HEK293 (cell line): ENCODE data around the gene RPL36.

Experiments used
- CTCF ChIA-PET: fragments of 350-600 bp; formaldehyde crosslinking; extraction: SDS; loops from one replicate; lab custom pipeline; 2021; ENCODE audit warnings: antibody characterized with exemption; lab: Yijun Ruan, JAX
- POLR2A ChIA-PET: fragments of 300-600 bp; formaldehyde crosslinking; extraction: SDS; loops from one replicate; lab custom pipeline; 2020; ENCODE audit warnings: antibody characterized with exemption, inconsistent platforms; lab: Yijun Ruan, JAX
- H3K27ac ChIP-seq: fragments of 200-500 bp; sonication (Bioruptor generic); 2 replicates; pipeline ENCODE4 v1.5.1; 2014; ENCODE audit warnings: low read depth, low read length, control low read depth, inconsistent platforms; ENCODE audit errors: extremely low read depth
- H3K36me3 ChIP-seq, 2 experiments: fragments of 200-500 bp in 1 of 2; sonication (Bioruptor generic) in 1 of 2; 1 replicate in 1 of 2; 2 replicates in 1 of 2; pipeline ENCODE4 v1.5.1; 2014 to 2017; ENCODE audit warnings: inconsistent platforms in 2 of 2, low read length in 2 of 2; ENCODE audit not compliant: control insufficient read depth in 2 of 2, insufficient read depth in 1 of 2
- H3K4me1 ChIP-seq: fragments of 200-500 bp; sonication (Bioruptor generic); 2 replicates; pipeline ENCODE4 v1.5.1; 2014; ENCODE audit warnings: mild to moderate bottlenecking, low read length, inconsistent platforms; ENCODE audit not compliant: control insufficient read depth, insufficient read depth
- H3K4me3 ChIP-seq: 2 replicates; pipeline ENCODE4 v1.5.1; 2011; ENCODE audit warnings: low read depth, mild to moderate bottlenecking, control low read depth, low read length, moderate library complexity
- H3K9me3 ChIP-seq: fragments of 200-500 bp; sonication (Bioruptor generic); 2 replicates; pipeline ENCODE4 v1.5.1; 2014; ENCODE audit warnings: low read depth, low read length, inconsistent platforms; ENCODE audit not compliant: control insufficient read depth, insufficient read depth
- FEZF1 ChIP-seq: fragments of 450-650 bp; formaldehyde crosslinking; IDR thresholded peaks from 2 replicates; pipeline ENCODE4 v1.5.1; 2016; ENCODE audit warnings: missing biosample characterization, missing genetic modification characterization
- HOXC10 ChIP-seq: sonication (generic); formaldehyde crosslinking; IDR thresholded peaks from 2 replicates; pipeline ENCODE4 v1.8.1; 2023; ENCODE audit warnings: mild to moderate bottlenecking, missing genetic modification reagents
- MEIS1 ChIP-seq: sonication (generic); formaldehyde crosslinking; IDR thresholded peaks from 2 replicates; pipeline ENCODE4 v1.8.1; 2022; ENCODE audit warnings: missing genetic modification reagents, mild to moderate bottlenecking, borderline replicate concordance
- SALL2 ChIP-seq: fragments of 450-650 bp; formaldehyde crosslinking; IDR thresholded peaks from 2 replicates; pipeline ENCODE4 v1.5.0; 2017; ENCODE audit warnings: missing biosample characterization, mild to moderate bottlenecking, missing genetic modification characterization, borderline replicate concordance
- SCRT1 ChIP-seq: fragments of 450-650 bp; formaldehyde crosslinking; IDR thresholded peaks from 2 replicates; pipeline ENCODE4 v1.5.1; 2016; ENCODE audit warnings: missing biosample characterization, missing genetic modification characterization, borderline replicate concordance
- ZNF133 ChIP-seq: fragments of 450-650 bp; formaldehyde crosslinking; IDR thresholded peaks from 2 replicates; pipeline ENCODE4 v1.5.1; 2016; ENCODE audit warnings: missing biosample characterization, missing genetic modification characterization
- ZNF169 ChIP-seq: fragments of 450-650 bp; formaldehyde crosslinking; IDR thresholded peaks from 2 replicates; pipeline ENCODE4 v1.5.1; 2016; ENCODE audit warnings: missing biosample characterization, missing genetic modification characterization
- ZNF175 ChIP-seq: fragments of 450-650 bp; formaldehyde crosslinking; IDR thresholded peaks from 2 replicates; pipeline ENCODE4 v1.5.1; 2016; ENCODE audit warnings: missing biosample characterization, missing genetic modification characterization
- ZNF24 ChIP-seq: fragments of 450-650 bp; formaldehyde crosslinking; IDR thresholded peaks from 2 replicates; pipeline ENCODE4 v1.5.1; 2016; ENCODE audit warnings: missing biosample characterization, missing genetic modification characterization
- ZNF302 ChIP-seq: fragments of 450-650 bp; formaldehyde crosslinking; IDR thresholded peaks from 2 replicates; pipeline ENCODE4 v1.5.1; 2016; ENCODE audit warnings: missing biosample characterization, missing genetic modification characterization, low read depth
- ZNF324 ChIP-seq: fragments of 450-650 bp; formaldehyde crosslinking; IDR thresholded peaks from 2 replicates; pipeline ENCODE4 v1.5.1; 2016; ENCODE audit warnings: missing biosample characterization, missing genetic modification characterization
- ZNF394 ChIP-seq: fragments of 450-650 bp; formaldehyde crosslinking; IDR thresholded peaks from 2 replicates; pipeline ENCODE4 v1.5.1; 2016; ENCODE audit warnings: missing biosample characterization, missing genetic modification characterization, mild to moderate bottlenecking, moderate library complexity, borderline replicate concordance
- ZNF404 ChIP-seq: fragments of 450-650 bp; formaldehyde crosslinking; IDR thresholded peaks from 2 replicates; pipeline ENCODE4 v1.5.1; 2017; ENCODE audit warnings: missing biosample characterization, missing genetic modification characterization
- ZNF48 ChIP-seq: fragments of 450-650 bp; formaldehyde crosslinking; IDR thresholded peaks from 2 replicates; pipeline ENCODE4 v1.5.1; 2016; ENCODE audit warnings: missing biosample characterization, missing genetic modification characterization
- ZNF561 ChIP-seq: fragments of 450-650 bp; IDR thresholded peaks from 2 replicates; pipeline ENCODE4 v1.5.1; 2018; ENCODE audit warnings: missing biosample characterization, missing genetic modification characterization, borderline replicate concordance
- ZNF624 ChIP-seq: fragments of 450-650 bp; formaldehyde crosslinking; IDR thresholded peaks from 2 replicates; pipeline ENCODE4 v1.5.1; 2017; ENCODE audit warnings: missing biosample characterization, missing genetic modification characterization
- ZNF658 ChIP-seq: fragments of 450-650 bp; formaldehyde crosslinking; IDR thresholded peaks from 2 replicates; pipeline ENCODE4; 2016; ENCODE audit warnings: missing biosample characterization, missing genetic modification characterization
- ZNF677 ChIP-seq: fragments of 450-650 bp; IDR thresholded peaks from 2 replicates; pipeline ENCODE4 v1.5.0; 2018; ENCODE audit warnings: missing biosample characterization, mild to moderate bottlenecking, missing genetic modification characterization, moderate library complexity
- ZNF837 ChIP-seq: fragments of 450-650 bp; formaldehyde crosslinking; IDR thresholded peaks from 2 replicates; pipeline ENCODE4 v1.5.1; 2016; ENCODE audit warnings: missing biosample characterization, missing genetic modification characterization
- TF ChIP-seq, protein P1 (sequence below): fragments of 450-650 bp; formaldehyde crosslinking; IDR thresholded peaks from 2 replicates; pipeline ENCODE4 v1.5.1; 2016; ENCODE audit warnings: missing biosample characterization, missing genetic modification characterization
- TF ChIP-seq, protein P2 (sequence below): fragments of 450-650 bp; formaldehyde crosslinking; IDR thresholded peaks from 2 replicates; pipeline ENCODE4 v1.5.1; 2016; ENCODE audit warnings: missing biosample characterization, missing genetic modification characterization

Gene RPL36

DNA sequence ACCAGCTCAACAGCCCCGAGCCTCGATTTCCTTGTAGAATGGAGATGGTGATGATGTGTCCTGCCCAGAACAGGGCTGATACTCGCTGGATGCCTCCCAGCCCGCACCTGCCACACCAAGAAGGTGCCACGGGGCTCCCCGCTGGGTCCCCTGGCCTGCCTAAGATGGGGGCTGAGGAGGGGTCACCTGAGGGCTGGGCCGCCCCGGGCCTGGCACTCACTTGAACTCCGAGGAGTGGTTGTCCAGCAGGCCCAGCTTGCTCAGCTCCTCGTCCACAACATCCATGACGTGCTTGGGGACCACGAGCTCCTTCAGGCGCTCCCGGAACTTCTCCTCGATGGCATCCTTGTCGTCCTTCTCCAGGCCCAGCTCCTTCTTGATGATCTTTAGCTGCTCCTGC is 15.5 kb downstream of the RPL36 start:
- ChIA-PET CTCF (interaction anchor here (0.6 to 1.8 kb wide), 3 partner anchors 13 to 69 kb away, joined by 3 to 6 read pairs (median 4); no protein-coding TSS in a partner anchor), POLR2A (interaction anchor here (1.4 kb wide), 1 partner anchor 16 kb away, joined by 7 read pairs; the partner anchor contains the start of gene RPL36)
- no peak overlapping the region for H3K27ac ChIP-seq
- no peak overlapping the region for H3K4me3 ChIP-seq
- no peaks in the 10 kb centered on the region for H3K9me3 ChIP-seq
- H3K4me1 ChIP-seq: no peaks in the 10 kb centered on the region
- TF ChIP-seq ZNF24 (tag by site-specific recombination) (no peak), ZNF324 (tag by site-specific recombination) (no peak), ZNF658 (tag by site-specific recombination) (no peak), ZNF133 (tag by site-specific recombination) (no peak), ZNF561 (tag by site-specific recombination) (no peak), SCRT1 (tag by site-specific recombination) (no peak), HOXC10 (CRISPR knock-in tag) (no peak), ZNF175 (tag by site-specific recombination) (no peak), SALL2 (tag by site-specific recombination) (no peak), ZNF169 (tag by site-specific recombination) (no peak), FEZF1 (tag by site-specific recombination) (no peak), ZNF624 (tag by site-specific recombination) (no peak), ZNF48 (tag by site-specific recombination) (no peak), ZNF394 (no peak)
- TF ChIP-seq, protein P1, sequence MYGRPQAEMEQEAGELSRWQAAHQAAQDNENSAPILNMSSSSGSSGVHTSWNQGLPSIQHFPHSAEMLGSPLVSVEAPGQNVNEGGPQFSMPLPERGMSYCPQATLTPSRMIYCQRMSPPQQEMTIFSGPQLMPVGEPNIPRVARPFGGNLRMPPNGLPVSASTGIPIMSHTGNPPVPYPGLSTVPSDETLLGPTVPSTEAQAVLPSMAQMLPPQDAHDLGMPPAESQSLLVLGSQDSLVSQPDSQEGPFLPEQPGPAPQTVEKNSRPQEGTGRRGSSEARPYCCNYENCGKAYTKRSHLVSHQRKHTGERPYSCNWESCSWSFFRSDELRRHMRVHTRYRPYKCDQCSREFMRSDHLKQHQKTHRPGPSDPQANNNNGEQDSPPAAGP (tag by site-specific recombination): no peak
- peaks cover 31 to 73% of the 10 kb centered on the region in 2 experiments; a peak in 2 of 3 replicates for H3K36me3 ChIP-seq

DNA sequence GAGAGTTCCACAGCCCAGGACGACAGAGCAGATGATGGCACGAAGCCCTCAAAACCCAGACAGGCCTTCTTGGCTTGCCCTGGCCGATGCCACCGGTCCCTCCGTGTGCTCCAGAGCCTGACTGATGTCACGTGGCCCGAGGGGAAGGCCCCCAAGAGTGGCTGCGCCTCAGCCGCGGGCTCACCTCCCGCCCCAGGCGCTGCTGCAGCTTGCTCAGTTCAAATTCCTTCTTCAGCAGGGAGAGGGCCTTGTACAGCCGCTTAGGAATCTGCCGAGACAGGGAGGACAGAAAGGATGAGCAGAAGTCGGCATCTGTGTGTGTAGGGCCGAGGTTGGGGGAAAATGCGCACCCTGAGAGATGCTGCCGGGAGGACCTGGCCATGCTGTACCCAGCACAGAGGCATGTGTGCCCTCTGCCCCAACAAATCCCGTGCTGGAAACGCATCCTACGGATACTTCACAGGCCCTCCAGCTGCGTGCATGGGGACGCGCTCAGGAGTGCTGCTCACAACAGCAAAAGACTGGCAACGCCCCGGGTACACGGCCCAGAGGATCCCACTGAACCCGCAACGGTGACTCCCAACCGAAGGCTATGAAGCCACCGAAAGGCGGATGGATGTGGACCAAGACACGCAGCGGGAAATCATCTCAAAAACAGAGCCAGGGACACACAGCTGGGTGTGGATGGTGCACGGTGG is 16.9 kb downstream of the RPL36 start:
- peaks cover 29 to 79% of the 10 kb centered on the region in 2 experiments; a peak in 2 of 3 replicates for H3K36me3 ChIP-seq

More for the DNA sequence above, 16.9 kb downstream of the RPL36 start:
- TF ChIP-seq ZNF404 (tag by site-specific recombination) (no peak), ZNF24 (tag by site-specific recombination) (no peak), MEIS1 (CRISPR knock-in tag) (no peak), ZNF837 (tag by site-specific recombination) (no peak), ZNF677 (tag by site-specific recombination) (no peak), ZNF302 (tag by site-specific recombination) (no peak)
- TF ChIP-seq, protein P2, sequence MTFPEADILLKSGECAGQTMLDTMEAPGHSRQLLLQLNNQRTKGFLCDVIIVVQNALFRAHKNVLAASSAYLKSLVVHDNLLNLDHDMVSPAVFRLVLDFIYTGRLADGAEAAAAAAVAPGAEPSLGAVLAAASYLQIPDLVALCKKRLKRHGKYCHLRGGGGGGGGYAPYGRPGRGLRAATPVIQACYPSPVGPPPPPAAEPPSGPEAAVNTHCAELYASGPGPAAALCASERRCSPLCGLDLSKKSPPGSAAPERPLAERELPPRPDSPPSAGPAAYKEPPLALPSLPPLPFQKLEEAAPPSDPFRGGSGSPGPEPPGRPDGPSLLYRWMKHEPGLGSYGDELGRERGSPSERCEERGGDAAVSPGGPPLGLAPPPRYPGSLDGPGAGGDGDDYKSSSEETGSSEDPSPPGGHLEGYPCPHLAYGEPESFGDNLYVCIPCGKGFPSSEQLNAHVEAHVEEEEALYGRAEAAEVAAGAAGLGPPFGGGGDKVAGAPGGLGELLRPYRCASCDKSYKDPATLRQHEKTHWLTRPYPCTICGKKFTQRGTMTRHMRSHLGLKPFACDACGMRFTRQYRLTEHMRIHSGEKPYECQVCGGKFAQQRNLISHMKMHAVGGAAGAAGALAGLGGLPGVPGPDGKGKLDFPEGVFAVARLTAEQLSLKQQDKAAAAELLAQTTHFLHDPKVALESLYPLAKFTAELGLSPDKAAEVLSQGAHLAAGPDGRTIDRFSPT (tag by site-specific recombination): no peak
- TF ChIP-seq, all 188 proteins: peak for 0
- Histone ChIP-seq H3K9me3 (no peaks in the 10 kb centered on the region), H3K4me3 (no peak overlapping the region), H3K4me1 (no peaks in the 10 kb centered on the region), H3K27ac (no peak overlapping the region)
- CTCF ChIA-PET: interaction anchor here (1.8 kb wide), 1 partner anchor 11 kb away, joined by 6 read pairs; no protein-coding TSS in a partner anchor
- POLR2A ChIA-PET: interaction anchor here (0.5 to 3.1 kb wide), 4 partner anchors 11 to 45 kb away, joined by 3 to 10 read pairs (median 8); partner anchors contain the start of genes CATSPERD, LONP1 and RPL36
